ENCODE results near the gene UBE2J2. TPM values are rescaled to one million over a fixed set of nuclear protein-coding genes. Genes with fewer than 3 reads are reported as not detected.

The UBE2J2 gene
- total and polyA plus RNA-seq, 3 donors from 2014 or later: 133 to 203 (median 139) TPM

GRCh38 chr1:1264868-1265272, 8.8 kb downstream of the UBE2J2 start:
- Histone ChIP-seq H3K27me3 (no peaks in the 10 kb centered on the region), H3K27ac (no peak overlapping the region), H3K4me3 (no peak overlapping the region), H3K4me1 (peaks cover 4% of the 10 kb centered on the region), H3K9me3 (no peaks in the 10 kb centered on the region), H3K36me3 (ENCODE audit: low read depth, missing control alignments) (no peaks in the 10 kb centered on the region)
- TF ChIP-seq POLR2A (IDR thresholded peaks at IDR 0.05): no peak
- no peak for TF ChIP-seq CTCF (IDR thresholded peaks at IDR 0.05)
- no peak for DNase-seq
- intact Hi-C loops (cut with DNase I; ENCODE audit: low total_unique reads): no loop called here
- 60 to 78% methylated on average over 8 to 10 of the region's 10 CpGs for WGBS, 2 donors

GRCh38 chr1:1264026-1264425, 9.6 kb downstream of the UBE2J2 start:
- Histone ChIP-seq H3K4me3 (no peak overlapping the region), H3K36me3 (ENCODE audit: low read depth, missing control alignments) (no peaks in the 10 kb centered on the region), H3K27ac (no peak overlapping the region), H3K27me3 (no peaks in the 10 kb centered on the region), H3K4me1 (peaks cover 4% of the 10 kb centered on the region), H3K9me3 (no peaks in the 10 kb centered on the region)
- DNase-seq: no peak
- intact Hi-C loops (cut with DNase I; ENCODE audit: low total_unique reads): no loop called here
- TF ChIP-seq POLR2A (IDR thresholded peaks at IDR 0.05) (no peak), CTCF (IDR thresholded peaks at IDR 0.05) (no peak)
- WGBS, 2 donors: 90 to 91% methylated on average over 9 of the region's 9 CpGs

- H3K36me3 ChIP-seq (ENCODE audit: low read depth, missing control alignments): no peaks in the 10 kb centered on the region
- no peak for TF ChIP-seq POLR2A (IDR thresholded peaks at IDR 0.05)
- TF ChIP-seq CTCF (IDR thresholded peaks at IDR 0.05): no peak
- WGBS, 2 donors: 91 to 99% methylated on average over 5 to 8 of the region's 8 CpGs
- H3K4me3 ChIP-seq: no peak overlapping the region
- no peaks in the 10 kb centered on the region for H3K4me1 ChIP-seq
- DNase-seq: no peak
- intact Hi-C loops (cut with DNase I; ENCODE audit: low total_unique reads): no loop called here
- no peak overlapping the region for H3K27ac ChIP-seq
- H3K9me3 ChIP-seq: no peaks in the 10 kb centered on the region
- no peaks in the 10 kb centered on the region for H3K27me3 ChIP-seq
These were observed 10.9 kb downstream of the UBE2J2 start for GRCh38 chr1:1262758-1263157.

GRCh38 chr1:1262071-1262470, 11.6 kb downstream of the UBE2J2 start:
- 94 to 97% methylated on average over 17 of the region's 17 CpGs for WGBS, 2 donors
- intact Hi-C loops (cut with DNase I; ENCODE audit: low total_unique reads): no loop called here
- no peak overlapping the region for H3K4me3 ChIP-seq

More at GRCh38 chr1:1262071-1262470, 11.6 kb downstream of the UBE2J2 start:
- H3K27ac ChIP-seq: no peak overlapping the region
- no peaks in the 10 kb centered on the region for H3K4me1 ChIP-seq
- no peak for DNase-seq
- H3K9me3 ChIP-seq: no peaks in the 10 kb centered on the region
- H3K27me3 ChIP-seq: no peaks in the 10 kb centered on the region
- TF ChIP-seq CTCF (IDR thresholded peaks at IDR 0.05) (no peak), POLR2A (IDR thresholded peaks at IDR 0.05) (no peak)
- H3K36me3 ChIP-seq (ENCODE audit: low read depth, missing control alignments): no peaks in the 10 kb centered on the region

All from testis (tissue), 3 donors.